HepG2 (cell line): ENCODE results near the gene XXYLT1. TPM values are rescaled to one million over a fixed set of nuclear protein-coding genes. Genes with fewer than 3 reads are reported as not detected.

ENCODE experiments used
- ARNT2 ChIP-seq: sonication (generic); formaldehyde crosslinking; IDR thresholded peaks from 2 replicates; pipeline ENCODE4 v1.8.0; 2022; ENCODE audit warnings: mild to moderate bottlenecking, low read depth, missing genetic modification reagents, moderate library complexity
- GFI1 ChIP-seq: sonication (generic); formaldehyde crosslinking; IDR thresholded peaks from 2 replicates; pipeline ENCODE4 v1.5.0; 2020; ENCODE audit warnings: missing genetic modification reagents, mild to moderate bottlenecking, borderline replicate concordance
- JUN ChIP-seq: sonication (generic); formaldehyde crosslinking; IDR thresholded peaks from 2 replicates; pipeline ENCODE4 v1.4.0; 2020; ENCODE audit warnings: mild to moderate bottlenecking, missing genetic modification reagents
- NCOA2 ChIP-seq: sonication (generic); formaldehyde crosslinking; IDR thresholded peaks from 2 replicates; pipeline ENCODE4 v1.8.0; 2022; ENCODE audit warnings: inconsistent platforms
- RERE ChIP-seq: IDR thresholded peaks from 2 replicates; pipeline ENCODE4 v1.6.1; 2016; ENCODE audit warnings: low read depth, missing genetic modification reagents, missing compliant biosample characterization
- SYNCRIP ChIP-seq: fragments of 200-400 bp; formaldehyde crosslinking; IDR thresholded peaks from 2 replicates; pipeline ENCODE4 v1.6.1; 2018; ENCODE audit warnings: mild to moderate bottlenecking, low read depth, low read length; ENCODE audit not compliant: insufficient read depth
- THAP8 ChIP-seq: sonication (generic); formaldehyde crosslinking; IDR thresholded peaks from 2 replicates; pipeline ENCODE4 v1.5.1; 2020; ENCODE audit warnings: missing genetic modification reagents, mild to moderate bottlenecking, borderline replicate concordance
- TRIM22 ChIP-seq: fragments of 450-650 bp; IDR thresholded peaks from 2 replicates; pipeline ENCODE4 v1.6.1; 2017
- ZBTB20 ChIP-seq: sonication (generic); formaldehyde crosslinking; IDR thresholded peaks from 2 replicates; pipeline ENCODE4 v1.8.1; 2023; ENCODE audit warnings: missing genetic modification reagents, low read depth, mild to moderate bottlenecking, borderline replicate concordance
- ZNF10 ChIP-seq: sonication (generic); formaldehyde crosslinking; IDR thresholded peaks from 2 replicates; pipeline ENCODE4 v1.4.0; 2020; ENCODE audit warnings: mild to moderate bottlenecking, low read depth, missing genetic modification reagents, borderline replicate concordance
- ZNF546 ChIP-seq: sonication (generic); formaldehyde crosslinking; conservative IDR thresholded peaks from 2 replicates; pipeline ENCODE4 v1.8.1; 2023; ENCODE audit warnings: mild to moderate bottlenecking, missing genetic modification reagents
- ZNF609 ChIP-seq: sonication (generic); formaldehyde crosslinking; IDR thresholded peaks from 2 replicates; pipeline ENCODE4 v1.4.0; 2020; ENCODE audit warnings: mild to moderate bottlenecking, missing genetic modification reagents, borderline replicate concordance
- ZNF770 ChIP-seq: sonication (generic); formaldehyde crosslinking; IDR thresholded peaks from 2 replicates; pipeline ENCODE4 v1.5.0; 2020; ENCODE audit warnings: mild to moderate bottlenecking, missing genetic modification reagents
- ZNF792 ChIP-seq: IDR thresholded peaks from 2 replicates; pipeline ENCODE4 v1.6.1; 2016
- polyA plus RNA-seq, 8 experiments: library from polyadenylated mRNA; depleted of rRNA in 3 of 8; stranded (reverse) in 7 of 8; unstranded in 1 of 8; fragments of >200 nt; fragmentation: Illumina TruSeq in 4 of 8; extraction: Trizol in 4 of 8; gene quantifications; 2 replicates each; pipeline versions ENCODE4 v1.2.1 to v1.2.3, GENCODE V29; 2011 to 2016; ENCODE audit warnings: low read depth in 4 of 8, missing spikeins in 1 of 8, mixed read lengths in 1 of 8; ENCODE audit not compliant: insufficient read depth in 1 of 8
- total RNA-seq, 5 experiments: library from RNA; depleted of rRNA; stranded (reverse); fragments of >200 nt; fragmentation: Illumina TruSeq; extraction: Trizol; gene quantifications; 2 replicates each; pipeline ENCODE4 v1.2.3, GENCODE V29; 2016; ENCODE audit warnings: low read depth in 1 of 5

XXYLT1 gene
- total and polyA plus RNA-seq, 2 of the 13 experiments (the other 11 are each of a cell fraction or from before 2014, with no cell fraction given) = 17.7 to 19.0 TPM

- TF ChIP-seq ZNF609 (CRISPR knock-in tag) = peak; percentile 87; the same call in 1 of the 2 replicates
- TF ChIP-seq SYNCRIP = no peak
- TF ChIP-seq RERE (CRISPR knock-in tag) = peak; percentile 53; the same call in 1 of the 2 replicates
- TF ChIP-seq ZNF546 (CRISPR knock-in tag) = no peak
- TF ChIP-seq TRIM22 = no peak
- TF ChIP-seq ARNT2 (CRISPR knock-in tag) = no peak
- no peak for TF ChIP-seq ZNF10 (CRISPR knock-in tag)
- TF ChIP-seq JUN (CRISPR knock-in tag) = 0 out of 2 replicates have a peak, but pooled peaks have one; percentile 42
- TF ChIP-seq GFI1 = peak; percentile 99
- 0 out of 2 replicates have a peak, but pooled peaks have one; percentile 18 for TF ChIP-seq NCOA2 (CRISPR knock-in tag)
- TF ChIP-seq ZNF770 (CRISPR knock-in tag) = no peak
- TF ChIP-seq ZBTB20 (CRISPR knock-in tag) = peak; percentile 58; the same call in 1 of the 2 replicates
- TF ChIP-seq THAP8 (CRISPR knock-in tag) = no peak
- TF ChIP-seq ZNF792 (CRISPR knock-in tag) = 0 out of 2 replicates have a peak, but pooled peaks have one; percentile 59
Observed at GRCh38 chr3:195033531-195034091, 237.3 kb downstream of the XXYLT1 start (continued).
